Nephron (organoid): Measurements from ENCODE around the gene ATG16L2.

Experiments
- H3K27ac Mint-ChIP-seq, 3 experiments: 2 replicates each; pipeline ENCODE4 v1.8.0; 2020; ENCODE audit warnings: mixed read lengths in 3 of 3, mild to moderate bottlenecking in 2 of 3, moderate library complexity in 1 of 3
- H3K27me3 Mint-ChIP-seq: 2 replicates; pipeline ENCODE4 v1.8.0; 2021; ENCODE audit warnings: low read depth, mild to moderate bottlenecking, moderate library complexity, mixed read lengths
- H3K36me3 Mint-ChIP-seq: 2 replicates; pipeline ENCODE4 v1.8.0; 2020; ENCODE audit warnings: low read depth, mixed read lengths
- H3K4me1 Mint-ChIP-seq: 2 replicates; pipeline ENCODE4 v1.8.0; 2020; ENCODE audit warnings: mixed read lengths
- H3K4me3 Mint-ChIP-seq, 3 experiments: 2 replicates each; pipeline ENCODE4 v1.8.0; 2020; ENCODE audit warnings: mild to moderate bottlenecking in 3 of 3, mixed read lengths in 3 of 3, moderate library complexity in 2 of 3
- H3K9me3 Mint-ChIP-seq: 2 replicates; pipeline ENCODE4 v1.8.0; 2020; ENCODE audit warnings: mixed read lengths
- TF ChIP-seq, protein P1 (sequence below), 3 experiments: fragments of 200-600 bp; sonication (generic); IDR thresholded peaks; one replicate each; pipeline ENCODE4 v1.5.0; 2021; ENCODE audit warnings: antibody characterized with exemption in 3 of 3; ENCODE audit not compliant: unreplicated experiment in 3 of 3

Gene ATG16L2

DNA sequence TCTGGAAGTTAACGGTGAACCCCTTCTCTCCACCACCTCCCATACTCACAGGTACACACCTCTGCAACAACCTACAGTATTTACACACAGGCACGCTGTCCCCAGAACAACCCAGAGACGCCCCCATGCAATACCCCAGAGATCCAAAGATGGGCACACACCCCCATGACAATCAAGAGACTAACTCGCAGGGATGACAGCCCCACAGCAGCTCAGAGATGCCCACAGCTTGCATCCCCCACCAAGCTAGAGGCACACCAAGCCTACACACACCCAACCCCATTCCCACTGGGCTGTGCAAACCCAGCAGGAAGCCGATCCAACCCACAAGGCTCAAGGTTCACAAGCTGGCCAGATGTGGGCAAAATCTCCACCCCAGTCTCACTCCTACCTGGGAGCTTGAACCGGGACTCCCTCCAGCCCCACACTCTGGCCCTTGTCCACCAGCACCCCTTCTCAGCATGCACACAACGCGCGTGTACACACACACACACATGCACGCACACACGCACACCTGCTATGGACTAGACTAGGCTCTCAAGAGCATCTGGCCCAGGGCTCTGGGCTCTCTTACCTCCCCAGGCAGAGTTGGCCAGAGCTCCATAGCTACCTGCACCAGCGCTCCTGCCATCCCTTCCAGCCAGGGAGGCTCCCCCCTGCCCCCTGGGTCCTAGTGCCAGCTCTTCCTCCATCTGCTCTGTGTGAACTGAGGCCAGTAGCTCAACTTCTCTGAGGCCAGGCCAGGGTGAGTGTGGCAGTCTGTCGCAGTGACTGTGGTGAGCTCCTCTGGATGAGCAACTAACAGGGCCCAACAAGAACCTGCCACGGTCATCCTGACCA lies 31.9 kb upstream of the ATG16L2 start:
- Mint-ChIP-seq H3K4me3 (peak overlapping the region; percentile 83 to 93 (median 88)), H3K36me3 (no peaks in the 10 kb centered on the region), H3K9me3 (no peaks in the 10 kb centered on the region), H3K4me1 (peaks cover 22% of the 10 kb centered on the region), H3K27me3 (peaks cover 4% of the 10 kb centered on the region), H3K27ac (peak overlapping the region; percentile 10 to 71 (median 57))
- TF ChIP-seq, protein P1, sequence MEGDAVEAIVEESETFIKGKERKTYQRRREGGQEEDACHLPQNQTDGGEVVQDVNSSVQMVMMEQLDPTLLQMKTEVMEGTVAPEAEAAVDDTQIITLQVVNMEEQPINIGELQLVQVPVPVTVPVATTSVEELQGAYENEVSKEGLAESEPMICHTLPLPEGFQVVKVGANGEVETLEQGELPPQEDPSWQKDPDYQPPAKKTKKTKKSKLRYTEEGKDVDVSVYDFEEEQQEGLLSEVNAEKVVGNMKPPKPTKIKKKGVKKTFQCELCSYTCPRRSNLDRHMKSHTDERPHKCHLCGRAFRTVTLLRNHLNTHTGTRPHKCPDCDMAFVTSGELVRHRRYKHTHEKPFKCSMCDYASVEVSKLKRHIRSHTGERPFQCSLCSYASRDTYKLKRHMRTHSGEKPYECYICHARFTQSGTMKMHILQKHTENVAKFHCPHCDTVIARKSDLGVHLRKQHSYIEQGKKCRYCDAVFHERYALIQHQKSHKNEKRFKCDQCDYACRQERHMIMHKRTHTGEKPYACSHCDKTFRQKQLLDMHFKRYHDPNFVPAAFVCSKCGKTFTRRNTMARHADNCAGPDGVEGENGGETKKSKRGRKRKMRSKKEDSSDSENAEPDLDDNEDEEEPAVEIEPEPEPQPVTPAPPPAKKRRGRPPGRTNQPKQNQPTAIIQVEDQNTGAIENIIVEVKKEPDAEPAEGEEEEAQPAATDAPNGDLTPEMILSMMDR (IDR thresholded peaks at IDR 0.05; ENCODE audit: unreplicated experiment in 3 of 3), result no peak

DNA sequence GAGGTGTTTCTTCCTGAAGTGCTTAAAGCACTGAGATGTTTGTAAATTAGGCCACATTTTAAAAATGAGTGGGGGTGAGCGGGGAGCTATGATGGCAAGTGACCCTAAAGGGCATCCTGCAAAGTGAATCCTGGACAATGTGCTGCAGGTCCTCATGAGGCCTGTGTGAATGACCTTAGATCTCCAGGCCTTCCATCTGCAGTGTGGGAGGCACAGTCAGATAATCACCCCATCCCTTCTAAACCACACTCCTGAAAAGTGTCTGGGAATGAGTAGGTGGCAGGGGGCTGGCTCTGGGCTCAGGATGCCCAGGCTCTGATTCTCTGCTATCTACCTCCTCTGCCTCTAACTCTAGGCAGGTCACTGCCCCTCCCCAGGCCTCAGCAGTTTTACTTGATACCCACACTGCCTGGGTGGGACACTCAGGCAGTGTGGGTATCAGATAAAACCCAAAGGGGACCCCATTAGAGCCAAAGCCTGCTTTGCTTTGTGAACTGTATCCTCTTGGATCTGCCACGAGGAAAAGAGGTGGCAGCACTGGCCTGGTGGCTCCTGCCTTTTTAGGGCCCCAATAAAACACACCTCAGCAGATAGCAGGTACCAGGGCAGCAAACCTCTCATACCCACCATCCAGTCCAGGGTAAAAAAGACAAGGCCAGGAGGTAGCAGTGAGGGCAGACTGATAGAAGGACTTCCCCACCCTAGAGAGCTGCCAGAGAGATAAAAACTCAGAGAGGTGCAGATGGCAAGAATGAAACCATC lies 30.9 kb upstream of the ATG16L2 start:
- Mint-ChIP-seq H3K4me3 (peak overlapping the region; percentile 83 to 93 (median 88)), H3K27ac (peak overlapping the region; percentile 10 to 67 (median 57)), H3K27me3 (peaks cover 7% of the 10 kb centered on the region), H3K4me1 (peaks cover 22% of the 10 kb centered on the region), H3K36me3 (no peaks in the 10 kb centered on the region), H3K9me3 (no peaks in the 10 kb centered on the region)
- TF ChIP-seq, protein P1 (IDR thresholded peaks at IDR 0.05; ENCODE audit: unreplicated experiment in 3 of 3), result no peak

DNA sequence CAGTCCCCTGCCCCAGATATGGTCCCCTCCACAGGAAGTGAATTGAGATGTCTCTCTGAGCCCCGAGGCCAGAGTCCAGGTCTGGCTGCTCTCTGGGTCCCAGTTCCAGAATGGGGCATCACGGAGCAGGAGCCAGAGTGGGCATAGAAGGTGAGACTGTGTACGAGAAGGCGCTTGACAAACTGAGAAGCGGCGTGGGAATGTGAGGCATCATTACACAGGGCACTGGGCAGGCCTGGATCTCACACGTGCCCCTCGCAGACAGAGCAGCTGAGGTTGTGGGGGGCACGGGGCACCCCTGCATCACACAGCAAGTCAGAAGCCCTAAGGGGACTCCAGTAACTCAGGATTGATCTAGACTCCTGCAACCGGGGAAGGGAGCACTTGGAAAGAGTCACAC lies 29.5 kb upstream of the ATG16L2 start:
- Mint-ChIP-seq H3K4me1 (peaks cover 19% of the 10 kb centered on the region), H3K9me3 (no peaks in the 10 kb centered on the region), H3K27me3 (peaks cover 7% of the 10 kb centered on the region), H3K27ac (no peak overlapping the region), H3K4me3 (no peak overlapping the region), H3K36me3 (no peaks in the 10 kb centered on the region)
- TF ChIP-seq, protein P1 (IDR thresholded peaks at IDR 0.05; ENCODE audit: unreplicated experiment in 3 of 3), result no peak

DNA sequence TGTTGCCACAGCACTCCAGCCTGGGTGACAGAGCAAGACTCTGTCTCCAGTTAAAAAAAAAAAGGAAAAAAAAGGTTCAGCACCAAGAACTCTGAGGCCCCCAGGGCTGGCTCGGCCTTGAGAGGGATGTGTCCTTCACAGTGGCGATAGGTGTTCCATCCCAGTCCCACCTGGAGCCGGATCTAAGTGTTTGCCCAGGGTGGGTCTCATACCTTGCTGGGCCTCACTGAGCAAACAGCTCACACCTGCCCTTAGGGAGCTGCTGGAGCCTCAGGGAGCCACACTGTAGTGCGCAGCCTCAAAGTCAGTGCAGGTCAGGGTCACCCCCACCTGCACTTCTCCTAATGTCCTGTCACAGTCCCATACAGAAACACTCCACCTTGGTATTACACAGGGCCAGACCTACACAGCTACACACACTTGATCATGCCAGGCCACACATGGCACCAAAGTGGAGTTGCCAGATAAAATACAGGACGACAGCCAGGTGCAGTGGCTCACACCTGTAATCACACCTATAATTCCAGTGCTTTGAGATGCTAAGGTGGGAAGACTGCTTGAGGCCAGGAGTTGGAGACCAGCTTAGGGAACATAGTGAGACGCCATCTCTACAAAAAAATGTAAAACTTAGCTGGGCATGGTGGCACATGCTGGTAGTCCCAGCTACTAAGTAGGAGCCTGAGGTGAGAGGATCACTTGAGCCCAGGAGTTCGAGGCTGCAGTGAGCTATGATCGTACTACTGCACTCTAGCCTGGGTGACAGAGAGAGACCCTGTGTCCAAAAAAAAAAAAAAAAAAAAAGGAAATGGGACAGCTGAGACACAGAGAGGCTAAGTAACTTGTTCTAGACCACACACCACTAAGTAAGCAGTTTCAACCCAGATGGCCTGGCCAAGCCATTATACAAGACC lies 27.7 kb upstream of the ATG16L2 start:
- H3K9me3 Mint-ChIP-seq, result no peaks in the 10 kb centered on the region
- H3K27me3 Mint-ChIP-seq, result peaks cover 7% of the 10 kb centered on the region
- peaks cover 20% of the 10 kb centered on the region for H3K4me1 Mint-ChIP-seq
- no peak overlapping the region for H3K4me3 Mint-ChIP-seq
- no peaks in the 10 kb centered on the region for H3K36me3 Mint-ChIP-seq
- peak overlapping the region in 1 of 3 experiments; percentile 22 for H3K27ac Mint-ChIP-seq
- TF ChIP-seq, protein P1 (IDR thresholded peaks at IDR 0.05; ENCODE audit: unreplicated experiment in 3 of 3), result no peak

DNA sequence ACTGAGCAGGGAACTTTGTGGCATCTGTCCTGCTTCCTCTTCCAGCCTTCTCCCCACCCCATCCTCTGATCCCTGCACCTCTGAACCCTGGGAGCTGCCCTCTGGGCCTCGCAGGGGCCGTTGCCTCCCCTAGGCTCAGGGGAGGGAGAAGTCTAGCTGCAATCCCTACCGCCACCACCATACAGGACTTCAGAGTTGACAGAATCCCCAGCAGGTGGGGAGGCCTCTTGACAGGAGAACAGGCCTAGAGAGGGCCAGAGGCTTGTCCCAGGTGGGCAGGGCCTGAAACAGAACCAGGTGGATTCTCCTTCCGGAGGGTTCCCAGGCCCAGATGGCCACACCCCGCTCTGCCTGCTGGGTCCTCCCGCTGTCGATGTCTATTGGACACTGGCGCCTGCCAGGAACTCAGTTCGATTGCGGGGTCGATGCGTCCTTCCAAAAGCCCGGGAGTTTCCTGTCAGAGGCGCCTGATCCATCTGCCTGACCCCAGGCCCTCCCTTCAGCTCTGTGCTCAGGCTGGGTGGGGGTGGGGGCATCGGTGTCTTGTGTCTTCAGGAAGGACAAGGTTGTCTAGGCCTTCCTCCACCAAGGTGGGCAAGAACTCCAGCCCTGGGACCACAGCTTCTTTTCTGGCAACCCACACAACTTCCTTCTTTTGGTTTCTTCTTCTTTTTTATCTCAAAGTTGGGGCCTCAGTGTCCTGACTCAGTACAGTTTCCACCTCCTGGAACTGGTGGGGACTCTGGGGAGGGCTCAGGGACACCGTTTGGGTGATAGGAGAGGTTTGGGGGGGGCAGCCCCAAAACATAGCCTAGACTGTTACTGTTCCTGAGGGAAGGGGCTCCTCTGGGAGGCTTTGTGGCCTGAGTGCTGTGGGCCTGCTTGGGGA lies 26.8 kb upstream of the ATG16L2 start:
- Mint-ChIP-seq H3K27me3 (peaks cover 3% of the 10 kb centered on the region), H3K4me1 (peaks cover 16% of the 10 kb centered on the region), H3K9me3 (no peaks in the 10 kb centered on the region), H3K4me3 (no peak overlapping the region), H3K36me3 (no peaks in the 10 kb centered on the region), H3K27ac (peak overlapping the region in 1 of 3 experiments; percentile 57)
- TF ChIP-seq, protein P1 (IDR thresholded peaks at IDR 0.05; ENCODE audit: unreplicated experiment in 3 of 3), result peak in 1 of 3 experiments; percentile 20
